ENCODE data around the gene PHAF1.

PHAF1 gene

GRCh38 chr16:67165121-67166078 lies 55.7 kb downstream of the PHAF1 start:
- Mint-ChIP-seq H3K36me3 (peaks cover 44% of the 10 kb centered on the region), H3K4me1 (peaks cover 64% of the 10 kb centered on the region), H3K9me3 (no peaks in the 10 kb centered on the region), H3K27ac (peak overlapping the region; percentile 77), H3K4me3 (peak overlapping the region; percentile 67), H3K27me3 (peaks cover 96% of the 10 kb centered on the region)
- CTCF ChIA-PET: interaction anchor here (1.4 kb wide), 1 partner anchor 10 kb away, joined by 4 read pairs; no protein-coding TSS in a partner anchor
- DNase-seq: no peak

GRCh38 chr16:67166110-67166547 lies 56.4 kb downstream of the PHAF1 start:
- Mint-ChIP-seq H3K36me3 (peaks cover 41% of the 10 kb centered on the region), H3K4me1 (peaks cover 68% of the 10 kb centered on the region), H3K4me3 (peak overlapping the region; percentile 67), H3K9me3 (no peaks in the 10 kb centered on the region), H3K27me3 (peaks cover 97% of the 10 kb centered on the region), H3K27ac (no peak overlapping the region)
- CTCF ChIA-PET: no interaction called here
- no peak for DNase-seq

- CTCF ChIA-PET: no interaction called here
- peak overlapping the region; percentile 67 for H3K4me3 Mint-ChIP-seq
- H3K27ac Mint-ChIP-seq: no peak overlapping the region
Measured at GRCh38 chr16:67166598-67167168, 56.9 kb downstream of the PHAF1 start.

GRCh38 chr16:67167588-67167987 lies 57.8 kb downstream of the PHAF1 start:
- Mint-ChIP-seq H3K27me3 (peaks cover 100% of the 10 kb centered on the region), H3K4me3 (no peak overlapping the region), H3K36me3 (peaks cover 42% of the 10 kb centered on the region), H3K27ac (no peak overlapping the region), H3K4me1 (peaks cover 66% of the 10 kb centered on the region), H3K9me3 (no peaks in the 10 kb centered on the region)
- CTCF ChIA-PET: interaction anchor here (1.0 to 4.1 kb wide), 2 partner anchors 10 kb away, joined by 3 to 16 read pairs; no protein-coding TSS in a partner anchor
- DNase-seq: no peak

More at GRCh38 chr16:67166598-67167168, 56.9 kb downstream of the PHAF1 start:
- H3K4me1 Mint-ChIP-seq: peaks cover 70% of the 10 kb centered on the region
- no peak for DNase-seq
- H3K36me3 Mint-ChIP-seq: peaks cover 47% of the 10 kb centered on the region
- peaks cover 99% of the 10 kb centered on the region for H3K27me3 Mint-ChIP-seq
- no peaks in the 10 kb centered on the region for H3K9me3 Mint-ChIP-seq

- CTCF ChIA-PET: interaction anchor here (1.0 to 4.9 kb wide), 6 partner anchors 9 to 151 kb away, joined by 3 to 23 read pairs (median 16); partner anchors contain the start of genes FBXL8 and TRADD
- Mint-ChIP-seq H3K9me3 (no peaks in the 10 kb centered on the region), H3K27me3 (peaks cover 100% of the 10 kb centered on the region), H3K4me1 (peaks cover 72% of the 10 kb centered on the region), H3K36me3 (peaks cover 44% of the 10 kb centered on the region), H3K27ac (no peak overlapping the region), H3K4me3 (no peak overlapping the region)
- no peak for DNase-seq
Measured at GRCh38 chr16:67169011-67169451, 59.3 kb downstream of the PHAF1 start.

GRCh38 chr16:67169642-67170167 lies 60.0 kb downstream of the PHAF1 start:
- CTCF ChIA-PET: interaction anchor here (0.6 to 4.9 kb wide), 11 partner anchors 9 to 311 kb away, joined by 3 to 23 read pairs (median 3); partner anchors contain the start of genes ATP6V0D1, FBXL8 and TRADD
- Mint-ChIP-seq H3K4me1 (peaks cover 70% of the 10 kb centered on the region), H3K36me3 (peaks cover 41% of the 10 kb centered on the region), H3K4me3 (peak overlapping the region; percentile 68), H3K27me3 (peaks cover 100% of the 10 kb centered on the region), H3K27ac (no peak overlapping the region), H3K9me3 (no peaks in the 10 kb centered on the region)
- DNase-seq: peak; percentile 64

- no peaks in the 10 kb centered on the region for H3K9me3 Mint-ChIP-seq
- CTCF ChIA-PET: interaction anchor here (0.6 to 4.9 kb wide), 11 partner anchors 9 to 310 kb away, joined by 3 to 23 read pairs (median 3); partner anchors contain the start of genes ATP6V0D1, FBXL8 and TRADD
Measured at GRCh38 chr16:67170168-67170948, 60.6 kb downstream of the PHAF1 start, which contains the start of gene NOL3. Gene NOL3 (plus strand): TSS chr16:67170538.

GRCh38 chr16:67170949-67171649 lies 61.4 kb downstream of the PHAF1 start:
- H3K27ac Mint-ChIP-seq: peak overlapping the region; percentile 24

More at GRCh38 chr16:67170168-67170948, 60.6 kb downstream of the PHAF1 start, which contains the start of gene NOL3:
- H3K36me3 Mint-ChIP-seq: peaks cover 37% of the 10 kb centered on the region
- H3K27me3 Mint-ChIP-seq: peaks cover 100% of the 10 kb centered on the region
- H3K4me1 Mint-ChIP-seq: peaks cover 66% of the 10 kb centered on the region
- H3K27ac Mint-ChIP-seq: peak within 1 kb of the TSS; percentile 24
- peak; percentile 66 for DNase-seq
- H3K4me3 Mint-ChIP-seq: peak within 1 kb of the TSS; percentile 68

GRCh38 chr16:67173323-67173722 lies 63.6 kb downstream of the PHAF1 start:
- peaks cover 31% of the 10 kb centered on the region for H3K36me3 Mint-ChIP-seq
- H3K27ac Mint-ChIP-seq: no peak overlapping the region
- peaks cover 100% of the 10 kb centered on the region for H3K27me3 Mint-ChIP-seq
- peak overlapping the region; percentile 74 for H3K4me3 Mint-ChIP-seq
- CTCF ChIA-PET: interaction anchor here (0.6 to 3.3 kb wide), 6 partner anchors 10 to 215 kb away, joined by 3 to 18 read pairs (median 6); partner anchors contain the start of gene EXOC3L1
- H3K9me3 Mint-ChIP-seq: no peaks in the 10 kb centered on the region
- peaks cover 66% of the 10 kb centered on the region for H3K4me1 Mint-ChIP-seq
- DNase-seq: no peak

More at GRCh38 chr16:67170949-67171649, 61.4 kb downstream of the PHAF1 start:
- CTCF ChIA-PET: interaction anchor here (3.1 to 4.9 kb wide), 4 partner anchors 11 to 154 kb away, joined by 16 to 23 read pairs (median 18); partner anchors contain the start of genes FBXL8 and TRADD
- H3K27me3 Mint-ChIP-seq: peaks cover 100% of the 10 kb centered on the region
- H3K9me3 Mint-ChIP-seq: no peaks in the 10 kb centered on the region
- H3K4me1 Mint-ChIP-seq: peaks cover 65% of the 10 kb centered on the region
- peaks cover 39% of the 10 kb centered on the region for H3K36me3 Mint-ChIP-seq
- H3K4me3 Mint-ChIP-seq: peak overlapping the region; percentile 68
- DNase-seq: no peak

GRCh38 chr16:67173808-67174705 lies 64.3 kb downstream of the PHAF1 start:
- Mint-ChIP-seq H3K4me1 (peaks cover 67% of the 10 kb centered on the region), H3K27ac (no peak overlapping the region), H3K27me3 (peaks cover 100% of the 10 kb centered on the region), H3K9me3 (no peaks in the 10 kb centered on the region), H3K4me3 (peak overlapping the region; percentile 74), H3K36me3 (peaks cover 33% of the 10 kb centered on the region)
- peak; percentile 86 for DNase-seq
- CTCF ChIA-PET: interaction anchor here (1.1 to 3.5 kb wide), 7 partner anchors 9 to 156 kb away, joined by 3 to 18 read pairs (median 8); partner anchors contain the start of genes EXOC3L1, FBXL8 and TRADD

- Mint-ChIP-seq H3K36me3 (peaks cover 31% of the 10 kb centered on the region), H3K27ac (no peak overlapping the region), H3K27me3 (peaks cover 99% of the 10 kb centered on the region), H3K4me1 (peaks cover 68% of the 10 kb centered on the region), H3K9me3 (no peaks in the 10 kb centered on the region), H3K4me3 (peak overlapping the region; percentile 29)
- DNase-seq: no peak
- CTCF ChIA-PET: interaction anchor here (1.1 to 3.5 kb wide), 7 partner anchors 8 to 157 kb away, joined by 3 to 18 read pairs (median 8); partner anchors contain the start of genes EXOC3L1, FBXL8 and TRADD
Measured at GRCh38 chr16:67174706-67175231, 65.0 kb downstream of the PHAF1 start.

Measured in activated naive CD4-positive, alpha-beta T cell treated with anti-CD3 and anti-CD28 coated beads, Interleukin-2, amount 10 ng/mL, durations not matched to agents 7 days and 5 days (primary cell).